GM21619 (cell line): ENCODE data around the gene MLYCD.
"Not testable (repeated sequence)": the region's sequence is repeated elsewhere in the genome, so short reads cannot be mapped to it uniquely, and the experiment has no call there.

Experiments used
- ATAC-seq: cut with Tn5 transposase; IDR thresholded peaks from one replicate; pipeline ENCODE4 v1.9.1; 2021; ENCODE audit not compliant: unreplicated experiment

The MLYCD gene

GRCh38 chr16:83939266-83939855 is 40.4 kb downstream of the MLYCD start:
- ATAC-seq = no peak

GRCh38 chr16:83940119-83940518 is 41.2 kb downstream of the MLYCD start:
- ATAC-seq = no peak

GRCh38 chr16:83940630-83941378 is 41.9 kb downstream of the MLYCD start:
- ATAC-seq = no peak

- ATAC-seq = not testable (repeated sequence)
These were observed 42.6 kb downstream of the MLYCD start for GRCh38 chr16:83941546-83941945.

- ATAC-seq = no peak
These were observed 43.2 kb downstream of the MLYCD start for GRCh38 chr16:83942074-83942473.

GRCh38 chr16:83942815-83943515 is 44.0 kb downstream of the MLYCD start:
- ATAC-seq = no peak

GRCh38 chr16:83943516-83944050 is 44.7 kb downstream of the MLYCD start:
- ATAC-seq = no peak

GRCh38 chr16:83945587-83945986 is 46.7 kb downstream of the MLYCD start:
- no peak for ATAC-seq

GRCh38 chr16:83946154-83946780 is 47.4 kb downstream of the MLYCD start:
- no peak for ATAC-seq

- no peak for ATAC-seq
These were observed 48.1 kb downstream of the MLYCD start for GRCh38 chr16:83946781-83947566.

GRCh38 chr16:83947642-83948234 is 48.8 kb downstream of the MLYCD start:
- ATAC-seq = no peak

- no peak for ATAC-seq
These were observed 50.2 kb downstream of the MLYCD start for GRCh38 chr16:83948914-83949723.

GRCh38 chr16:83949724-83950001 is 50.7 kb downstream of the MLYCD start:
- no peak for ATAC-seq

- ATAC-seq = not testable (repeated sequence)
These were observed 52.0 kb downstream of the MLYCD start for GRCh38 chr16:83950862-83951399.

GRCh38 chr16:83951544-83951943 is 52.6 kb downstream of the MLYCD start:
- no peak for ATAC-seq

GRCh38 chr16:83952587-83952939 is 53.6 kb downstream of the MLYCD start:
- ATAC-seq = no peak

- peak; percentile 83 for ATAC-seq
These were observed 54.3 kb downstream of the MLYCD start, which contains the start of gene OSGIN1 for GRCh38 chr16:83952940-83953795. Gene OSGIN1, plus strand, starts transcription at chr16:83953240. Its CDS starts 4,432 bp downstream, at chr16:83957672.
